GM21576 (cell line): Measurements from ENCODE around the gene ASH1L.
"Not testable (repeated sequence)": the region's sequence is repeated elsewhere in the genome, so short reads cannot be mapped to it uniquely, and the experiment has no call there.

Experiments
- ATAC-seq: cut with Tn5 transposase; IDR thresholded peaks from one replicate; pipeline ENCODE4 v1.9.1; 2021; ENCODE audit warnings: mild to moderate bottlenecking, moderate library complexity; ENCODE audit not compliant: unreplicated experiment

Gene ASH1L

GRCh38 chr1:155561779-155562580 is 623 bp downstream of the ASH1L start:
- ATAC-seq, result peak; percentile 2

- no peak for ATAC-seq
Observed at GRCh38 chr1:155555915-155556314, 6.7 kb downstream of the ASH1L start.

GRCh38 chr1:155553349-155553748 is 9.3 kb downstream of the ASH1L start:
- ATAC-seq, result no peak

- no peak for ATAC-seq
Observed at GRCh38 chr1:155548706-155549105, 13.9 kb downstream of the ASH1L start.

- no peak for ATAC-seq
Observed at GRCh38 chr1:155540000-155540874, 22.4 kb downstream of the ASH1L start.

- ATAC-seq, result no peak
Observed at GRCh38 chr1:155537193-155537592, 25.4 kb downstream of the ASH1L start.

- no peak for ATAC-seq
Observed at GRCh38 chr1:155531624-155532023, 31.0 kb downstream of the ASH1L start.

GRCh38 chr1:155529929-155530328 is 32.7 kb downstream of the ASH1L start:
- ATAC-seq, result no peak

- ATAC-seq, result no peak
Observed at GRCh38 chr1:155529109-155529508, 33.5 kb downstream of the ASH1L start.

GRCh38 chr1:155527677-155528076 is 34.9 kb downstream of the ASH1L start:
- no peak for ATAC-seq

- no peak for ATAC-seq
Observed at GRCh38 chr1:155526356-155526755, 36.2 kb downstream of the ASH1L start.

GRCh38 chr1:155522069-155522468 is 40.5 kb downstream of the ASH1L start:
- ATAC-seq, result no peak

GRCh38 chr1:155518484-155518883 is 44.1 kb downstream of the ASH1L start:
- ATAC-seq, result no peak

GRCh38 chr1:155514582-155515187 is 47.9 kb downstream of the ASH1L start:
- ATAC-seq, result no peak

- ATAC-seq, result no peak
Observed at GRCh38 chr1:155513300-155513916, 49.2 kb downstream of the ASH1L start.

GRCh38 chr1:155511385-155511784 is 51.2 kb downstream of the ASH1L start:
- ATAC-seq, result not testable (repeated sequence)

GRCh38 chr1:155509064-155509463 is 53.5 kb downstream of the ASH1L start:
- no peak for ATAC-seq

- ATAC-seq, result no peak
Observed at GRCh38 chr1:155507945-155508344, 54.7 kb downstream of the ASH1L start.

GRCh38 chr1:155505963-155506362 is 56.6 kb downstream of the ASH1L start:
- ATAC-seq, result not testable (repeated sequence)

GRCh38 chr1:155504207-155504606 is 58.4 kb downstream of the ASH1L start:
- ATAC-seq, result no peak
